HuH-7.5 (cell line): ENCODE data around the gene NCOA7.
"Not testable (repeated sequence)": the region's sequence is repeated elsewhere in the genome, so short reads cannot be mapped to it uniquely, and the experiment has no call there.

Experiments used
- DNase-seq: peaks from one replicate; pipeline ENCODE4 v3.0.0; 2011; ENCODE audit warnings: low spot score

Gene NCOA7

GRCh38 chr6:125924169-125924568, 133.4 kb downstream of the NCOA7 start:
- no peak for DNase-seq

- no peak for DNase-seq
Measured at GRCh38 chr6:125924697-125925358, 134.1 kb downstream of the NCOA7 start.

GRCh38 chr6:125926711-125927110, 136.0 kb downstream of the NCOA7 start:
- no peak for DNase-seq

GRCh38 chr6:125927761-125928160, 137.0 kb downstream of the NCOA7 start:
- DNase-seq = no peak

- no peak for DNase-seq
Measured at GRCh38 chr6:125930765-125931418, 140.1 kb downstream of the NCOA7 start.

GRCh38 chr6:125931733-125932450, 141.1 kb downstream of the NCOA7 start:
- DNase-seq = no peak

GRCh38 chr6:125932451-125932795, 141.7 kb downstream of the NCOA7 start:
- no peak for DNase-seq

GRCh38 chr6:125935520-125935919, 144.8 kb downstream of the NCOA7 start:
- not testable (repeated sequence) for DNase-seq

- DNase-seq = no peak
Measured at GRCh38 chr6:125939026-125939425, 148.3 kb downstream of the NCOA7 start.

- DNase-seq = no peak
Measured at GRCh38 chr6:125939791-125940190, 149.0 kb downstream of the NCOA7 start.

GRCh38 chr6:125940247-125941041, 149.7 kb downstream of the NCOA7 start:
- DNase-seq = no peak

- DNase-seq = no peak
Measured at GRCh38 chr6:125942672-125943527, 152.1 kb downstream of the NCOA7 start.

GRCh38 chr6:125943528-125944433, 153.0 kb downstream of the NCOA7 start:
- no peak for DNase-seq

- no peak for DNase-seq
Measured at GRCh38 chr6:125944434-125944816, 153.7 kb downstream of the NCOA7 start.

- no peak for DNase-seq
Measured at GRCh38 chr6:125944896-125945295, 154.1 kb downstream of the NCOA7 start.

- no peak for DNase-seq
Measured at GRCh38 chr6:125945378-125946141, 154.8 kb downstream of the NCOA7 start.

- DNase-seq = no peak
Measured at GRCh38 chr6:125947615-125948014, 156.9 kb downstream of the NCOA7 start.

- no peak for DNase-seq
Measured at GRCh38 chr6:125948455-125948854, 157.7 kb downstream of the NCOA7 start.

- DNase-seq = no peak
Measured at GRCh38 chr6:125949069-125949468, 158.3 kb downstream of the NCOA7 start.

- DNase-seq = no peak
Measured at GRCh38 chr6:125950293-125950692, 159.5 kb downstream of the NCOA7 start.
